ENCODE measurements around the gene ZFAND3. TPM values are rescaled to one million over a fixed set of nuclear protein-coding genes. Genes with fewer than 3 reads are reported as not detected.

ZFAND3 gene
- total and polyA plus RNA-seq, 2 experiments from 2014 or later, result 16.9 to 28.2 TPM

DNA sequence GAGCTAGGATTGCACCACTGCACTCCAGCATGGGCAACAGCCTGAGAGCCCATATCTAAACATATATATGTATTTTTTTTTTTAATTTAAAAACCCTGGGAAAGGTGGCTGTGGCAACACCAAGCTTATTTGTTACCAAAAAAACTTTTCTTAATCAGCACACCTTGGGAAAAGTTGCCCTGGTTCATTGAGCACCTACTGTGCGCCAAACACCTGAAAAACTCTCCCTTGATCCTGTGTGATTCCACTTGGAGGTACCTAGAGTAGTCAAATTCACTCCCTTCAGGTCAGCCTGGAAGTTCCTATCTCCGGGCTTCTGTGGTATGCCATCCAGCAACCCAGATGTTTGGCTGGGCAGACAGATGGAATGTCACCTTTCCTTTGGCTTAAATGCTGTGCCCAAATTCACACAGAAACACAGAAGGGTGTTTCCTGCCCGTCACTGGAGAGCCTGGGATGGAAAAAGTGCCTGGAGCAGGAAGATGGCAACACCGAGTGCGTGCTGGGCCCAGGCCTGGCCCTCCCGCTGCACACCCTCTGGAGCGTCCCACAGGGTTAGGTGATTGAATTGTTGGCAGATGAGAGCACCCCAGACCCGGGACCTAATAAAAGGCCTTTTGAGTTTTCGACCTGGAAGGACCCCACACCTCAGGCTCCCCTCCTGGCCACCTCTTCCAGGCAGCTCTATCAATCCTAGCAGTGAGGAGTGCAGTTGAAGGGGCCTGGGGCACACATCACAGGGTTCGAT lies 337.5 kb downstream of the ZFAND3 start:
- H3K9me2 ChIP-seq (ENCODE audit: insufficient read depth), result no peaks in the 10 kb centered on the region
- H4K20me1 ChIP-seq (replicated peaks; ENCODE audit: insufficient read depth), result no peaks in the 10 kb centered on the region
- TF ChIP-seq POLR2AphosphoS5 (IDR thresholded peaks at IDR 0.05; ENCODE audit: low read depth), result no peak
- TF ChIP-seq, protein P1, sequence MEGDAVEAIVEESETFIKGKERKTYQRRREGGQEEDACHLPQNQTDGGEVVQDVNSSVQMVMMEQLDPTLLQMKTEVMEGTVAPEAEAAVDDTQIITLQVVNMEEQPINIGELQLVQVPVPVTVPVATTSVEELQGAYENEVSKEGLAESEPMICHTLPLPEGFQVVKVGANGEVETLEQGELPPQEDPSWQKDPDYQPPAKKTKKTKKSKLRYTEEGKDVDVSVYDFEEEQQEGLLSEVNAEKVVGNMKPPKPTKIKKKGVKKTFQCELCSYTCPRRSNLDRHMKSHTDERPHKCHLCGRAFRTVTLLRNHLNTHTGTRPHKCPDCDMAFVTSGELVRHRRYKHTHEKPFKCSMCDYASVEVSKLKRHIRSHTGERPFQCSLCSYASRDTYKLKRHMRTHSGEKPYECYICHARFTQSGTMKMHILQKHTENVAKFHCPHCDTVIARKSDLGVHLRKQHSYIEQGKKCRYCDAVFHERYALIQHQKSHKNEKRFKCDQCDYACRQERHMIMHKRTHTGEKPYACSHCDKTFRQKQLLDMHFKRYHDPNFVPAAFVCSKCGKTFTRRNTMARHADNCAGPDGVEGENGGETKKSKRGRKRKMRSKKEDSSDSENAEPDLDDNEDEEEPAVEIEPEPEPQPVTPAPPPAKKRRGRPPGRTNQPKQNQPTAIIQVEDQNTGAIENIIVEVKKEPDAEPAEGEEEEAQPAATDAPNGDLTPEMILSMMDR (conservative IDR thresholded peaks at IDR 0.05; ENCODE audit: low read depth in 2 of 2), result no peak
- no peak for TF ChIP-seq ZNF331 (CRISPR knock-in tag; IDR thresholded peaks at IDR 0.05; ENCODE audit: low read depth)
- no peak for TF ChIP-seq ZNF114 (CRISPR knock-in tag; IDR thresholded peaks at IDR 0.05)
- TF ChIP-seq, protein P2, sequence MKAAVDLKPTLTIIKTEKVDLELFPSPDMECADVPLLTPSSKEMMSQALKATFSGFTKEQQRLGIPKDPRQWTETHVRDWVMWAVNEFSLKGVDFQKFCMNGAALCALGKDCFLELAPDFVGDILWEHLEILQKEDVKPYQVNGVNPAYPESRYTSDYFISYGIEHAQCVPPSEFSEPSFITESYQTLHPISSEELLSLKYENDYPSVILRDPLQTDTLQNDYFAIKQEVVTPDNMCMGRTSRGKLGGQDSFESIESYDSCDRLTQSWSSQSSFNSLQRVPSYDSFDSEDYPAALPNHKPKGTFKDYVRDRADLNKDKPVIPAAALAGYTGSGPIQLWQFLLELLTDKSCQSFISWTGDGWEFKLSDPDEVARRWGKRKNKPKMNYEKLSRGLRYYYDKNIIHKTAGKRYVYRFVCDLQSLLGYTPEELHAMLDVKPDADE (IDR thresholded peaks at IDR 0.05), result no peak
- TF ChIP-seq STAT1 (IDR thresholded peaks at IDR 0.05; ENCODE audit: unreplicated experiment), result no peak
- no peak for TF ChIP-seq EZH2phosphoT487 (IDR thresholded peaks at IDR 0.05; ENCODE audit: unreplicated experiment)
- no peak for TF ChIP-seq NANOG (IDR thresholded peaks at IDR 0.05; ENCODE audit: borderline replicate concordance)
- no peak for TF ChIP-seq EZH2 (IDR thresholded peaks at IDR 0.05; ENCODE audit: low read depth, unreplicated experiment)
- TF ChIP-seq, protein P3, sequence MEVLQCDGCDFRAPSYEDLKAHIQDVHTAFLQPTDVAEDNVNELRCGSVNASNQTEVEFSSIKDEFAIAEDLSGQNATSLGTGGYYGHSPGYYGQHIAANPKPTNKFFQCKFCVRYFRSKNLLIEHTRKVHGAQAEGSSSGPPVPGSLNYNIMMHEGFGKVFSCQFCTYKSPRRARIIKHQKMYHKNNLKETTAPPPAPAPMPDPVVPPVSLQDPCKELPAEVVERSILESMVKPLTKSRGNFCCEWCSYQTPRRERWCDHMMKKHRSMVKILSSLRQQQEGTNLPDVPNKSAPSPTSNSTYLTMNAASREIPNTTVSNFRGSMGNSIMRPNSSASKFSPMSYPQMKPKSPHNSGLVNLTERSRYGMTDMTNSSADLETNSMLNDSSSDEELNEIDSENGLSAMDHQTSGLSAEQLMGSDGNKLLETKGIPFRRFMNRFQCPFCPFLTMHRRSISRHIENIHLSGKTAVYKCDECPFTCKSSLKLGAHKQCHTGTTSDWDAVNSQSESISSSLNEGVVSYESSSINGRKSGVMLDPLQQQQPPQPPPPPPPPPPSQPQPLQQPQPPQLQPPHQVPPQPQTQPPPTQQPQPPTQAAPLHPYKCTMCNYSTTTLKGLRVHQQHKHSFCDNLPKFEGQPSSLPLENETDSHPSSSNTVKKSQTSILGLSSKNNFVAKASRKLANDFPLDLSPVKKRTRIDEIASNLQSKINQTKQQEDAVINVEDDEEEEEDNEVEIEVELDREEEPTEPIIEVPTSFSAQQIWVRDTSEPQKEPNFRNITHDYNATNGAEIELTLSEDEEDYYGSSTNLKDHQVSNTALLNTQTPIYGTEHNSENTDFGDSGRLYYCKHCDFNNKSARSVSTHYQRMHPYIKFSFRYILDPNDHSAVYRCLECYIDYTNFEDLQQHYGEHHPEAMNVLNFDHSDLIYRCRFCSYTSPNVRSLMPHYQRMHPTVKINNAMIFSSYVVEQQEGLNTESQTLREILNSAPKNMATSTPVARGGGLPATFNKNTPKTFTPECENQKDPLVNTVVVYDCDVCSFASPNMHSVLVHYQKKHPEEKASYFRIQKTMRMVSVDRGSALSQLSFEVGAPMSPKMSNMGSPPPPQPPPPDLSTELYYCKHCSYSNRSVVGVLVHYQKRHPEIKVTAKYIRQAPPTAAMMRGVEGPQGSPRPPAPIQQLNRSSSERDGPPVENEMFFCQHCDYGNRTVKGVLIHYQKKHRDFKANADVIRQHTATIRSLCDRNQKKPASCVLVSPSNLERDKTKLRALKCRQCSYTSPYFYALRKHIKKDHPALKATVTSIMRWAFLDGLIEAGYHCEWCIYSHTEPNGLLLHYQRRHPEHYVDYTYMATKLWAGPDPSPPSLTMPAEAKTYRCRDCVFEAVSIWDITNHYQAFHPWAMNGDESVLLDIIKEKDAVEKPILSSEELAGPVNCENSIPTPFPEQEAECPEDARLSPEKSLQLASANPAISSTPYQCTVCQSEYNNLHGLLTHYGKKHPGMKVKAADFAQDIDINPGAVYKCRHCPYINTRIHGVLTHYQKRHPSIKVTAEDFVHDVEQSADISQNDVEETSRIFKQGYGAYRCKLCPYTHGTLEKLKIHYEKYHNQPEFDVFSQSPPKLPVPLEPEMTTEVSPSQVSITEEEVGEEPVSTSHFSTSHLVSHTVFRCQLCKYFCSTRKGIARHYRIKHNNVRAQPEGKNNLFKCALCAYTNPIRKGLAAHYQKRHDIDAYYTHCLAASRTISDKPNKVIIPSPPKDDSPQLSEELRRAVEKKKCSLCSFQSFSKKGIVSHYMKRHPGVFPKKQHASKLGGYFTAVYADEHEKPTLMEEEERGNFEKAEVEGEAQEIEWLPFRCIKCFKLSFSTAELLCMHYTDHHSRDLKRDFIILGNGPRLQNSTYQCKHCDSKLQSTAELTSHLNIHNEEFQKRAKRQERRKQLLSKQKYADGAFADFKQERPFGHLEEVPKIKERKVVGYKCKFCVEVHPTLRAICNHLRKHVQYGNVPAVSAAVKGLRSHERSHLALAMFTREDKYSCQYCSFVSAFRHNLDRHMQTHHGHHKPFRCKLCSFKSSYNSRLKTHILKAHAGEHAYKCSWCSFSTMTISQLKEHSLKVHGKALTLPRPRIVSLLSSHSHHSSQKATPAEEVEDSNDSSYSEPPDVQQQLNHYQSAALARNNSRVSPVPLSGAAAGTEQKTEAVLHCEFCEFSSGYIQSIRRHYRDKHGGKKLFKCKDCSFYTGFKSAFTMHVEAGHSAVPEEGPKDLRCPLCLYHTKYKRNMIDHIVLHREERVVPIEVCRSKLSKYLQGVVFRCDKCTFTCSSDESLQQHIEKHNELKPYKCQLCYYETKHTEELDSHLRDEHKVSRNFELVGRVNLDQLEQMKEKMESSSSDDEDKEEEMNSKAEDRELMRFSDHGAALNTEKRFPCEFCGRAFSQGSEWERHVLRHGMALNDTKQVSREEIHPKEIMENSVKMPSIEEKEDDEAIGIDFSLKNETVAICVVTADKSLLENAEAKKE (CRISPR knock-in tag; IDR thresholded peaks at IDR 0.05), result no peak
- no peak for TF ChIP-seq CREB1 (CRISPR knock-in tag; IDR thresholded peaks at IDR 0.05; ENCODE audit: low read depth)
- TF ChIP-seq JUNB (IDR thresholded peaks at IDR 0.05; ENCODE audit: unreplicated experiment), result no peak
- TF ChIP-seq, protein P4, sequence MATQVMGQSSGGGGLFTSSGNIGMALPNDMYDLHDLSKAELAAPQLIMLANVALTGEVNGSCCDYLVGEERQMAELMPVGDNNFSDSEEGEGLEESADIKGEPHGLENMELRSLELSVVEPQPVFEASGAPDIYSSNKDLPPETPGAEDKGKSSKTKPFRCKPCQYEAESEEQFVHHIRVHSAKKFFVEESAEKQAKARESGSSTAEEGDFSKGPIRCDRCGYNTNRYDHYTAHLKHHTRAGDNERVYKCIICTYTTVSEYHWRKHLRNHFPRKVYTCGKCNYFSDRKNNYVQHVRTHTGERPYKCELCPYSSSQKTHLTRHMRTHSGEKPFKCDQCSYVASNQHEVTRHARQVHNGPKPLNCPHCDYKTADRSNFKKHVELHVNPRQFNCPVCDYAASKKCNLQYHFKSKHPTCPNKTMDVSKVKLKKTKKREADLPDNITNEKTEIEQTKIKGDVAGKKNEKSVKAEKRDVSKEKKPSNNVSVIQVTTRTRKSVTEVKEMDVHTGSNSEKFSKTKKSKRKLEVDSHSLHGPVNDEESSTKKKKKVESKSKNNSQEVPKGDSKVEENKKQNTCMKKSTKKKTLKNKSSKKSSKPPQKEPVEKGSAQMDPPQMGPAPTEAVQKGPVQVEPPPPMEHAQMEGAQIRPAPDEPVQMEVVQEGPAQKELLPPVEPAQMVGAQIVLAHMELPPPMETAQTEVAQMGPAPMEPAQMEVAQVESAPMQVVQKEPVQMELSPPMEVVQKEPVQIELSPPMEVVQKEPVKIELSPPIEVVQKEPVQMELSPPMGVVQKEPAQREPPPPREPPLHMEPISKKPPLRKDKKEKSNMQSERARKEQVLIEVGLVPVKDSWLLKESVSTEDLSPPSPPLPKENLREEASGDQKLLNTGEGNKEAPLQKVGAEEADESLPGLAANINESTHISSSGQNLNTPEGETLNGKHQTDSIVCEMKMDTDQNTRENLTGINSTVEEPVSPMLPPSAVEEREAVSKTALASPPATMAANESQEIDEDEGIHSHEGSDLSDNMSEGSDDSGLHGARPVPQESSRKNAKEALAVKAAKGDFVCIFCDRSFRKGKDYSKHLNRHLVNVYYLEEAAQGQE (IDR thresholded peaks at IDR 0.05; ENCODE audit: unreplicated experiment), result no peak
- H3K79me2 ChIP-seq (replicated peaks; ENCODE audit: insufficient read depth), result no peaks in the 10 kb centered on the region
- no peak overlapping the region for H3K27ac ChIP-seq (ENCODE audit: low read depth)
- H3K4me2 ChIP-seq, result no peak overlapping the region
- no peaks in the 10 kb centered on the region for H3K9me3 Mint-ChIP-seq
- H2AFZ ChIP-seq, result no peak overlapping the region
- no peak for DNase-seq (ENCODE audit: low spot score)
- ATAC-seq, result no peak; the same call in 2 of the 3 replicates
- H3K27ac Mint-ChIP-seq, result no peak overlapping the region
- no peaks in the 10 kb centered on the region; the same call in 2 of the 3 replicates for H3K36me3 Mint-ChIP-seq (ENCODE audit: low read depth)
- H3K4me3 Mint-ChIP-seq, result no peak overlapping the region
- no peak overlapping the region for H3K4me3 ChIP-seq
- H3K4me1 Mint-ChIP-seq, result peaks cover 6% of the 10 kb centered on the region
- H3F3A ChIP-seq (replicated peaks; ENCODE audit: low read depth), result no peaks in the 10 kb centered on the region
- no peaks in the 10 kb centered on the region for H3K36me3 ChIP-seq (ENCODE audit: insufficient read depth)
- peaks cover 18% of the 10 kb centered on the region for H3K27me3 Mint-ChIP-seq (ENCODE audit: insufficient read depth, low read depth, poor library complexity)
- no peaks in the 10 kb centered on the region for H3K27me3 ChIP-seq (ENCODE audit: insufficient read depth)
- H3K4me1 ChIP-seq (ENCODE audit: insufficient read depth), result no peaks in the 10 kb centered on the region

Data from GM23338 (cell line).